M059J (cell line): ENCODE measurements around the gene ETFA. TPM values are rescaled to one million over a fixed set of nuclear protein-coding genes. Genes with fewer than 3 reads are reported as not detected.

Source experiments
- DNase-seq: peaks from one replicate; pipeline ENCODE4 v3.0.0-alpha.2; 2012; ENCODE audit warnings: low read depth
- total RNA-seq: library from RNA; depleted of rRNA; stranded (reverse); fragments of >200 nt; shearing (Covaris generic); gene quantifications from 2 replicates; pipeline ENCODE4 v1.2.3, GENCODE V29; 2014

Gene ETFA
- total RNA-seq, 1 experiment from 2014 or later = 166 TPM

DNA sequence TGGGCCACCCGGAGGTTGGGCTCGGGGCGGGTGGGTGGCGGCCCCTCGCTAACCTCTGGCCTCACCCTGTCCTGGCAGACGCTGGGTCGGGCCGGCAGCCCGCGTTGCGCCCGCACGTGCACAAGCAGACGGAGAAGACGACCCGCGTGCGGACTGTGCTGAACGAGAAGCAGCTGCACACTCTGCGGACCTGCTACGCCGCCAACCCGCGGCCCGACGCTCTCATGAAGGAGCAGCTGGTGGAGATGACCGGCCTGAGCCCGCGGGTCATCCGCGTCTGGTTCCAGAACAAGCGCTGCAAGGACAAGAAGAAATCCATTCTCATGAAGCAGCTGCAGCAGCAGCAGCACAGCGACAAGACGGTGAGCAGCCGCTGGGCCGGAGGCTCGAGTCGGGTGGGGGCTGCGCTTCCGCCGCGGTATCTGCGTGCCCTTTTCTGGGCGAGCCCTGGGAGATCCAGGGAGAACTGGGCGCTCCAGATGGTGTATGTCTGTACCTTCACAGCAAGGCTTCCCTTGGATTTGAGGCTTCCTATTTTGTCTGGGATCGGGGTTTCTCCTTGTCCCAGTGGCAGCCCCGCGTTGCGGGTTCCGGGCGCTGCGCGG, 29.0 kb upstream of the ETFA start:
- peak; percentile 20 for DNase-seq

GRCh38 chr15:76339305-76340197, 28.3 kb upstream of the ETFA start:
- no peak for DNase-seq

- DNase-seq = no peak
Measured at GRCh38 chr15:76338486-76339304, 27.4 kb upstream of the ETFA start.

GRCh38 chr15:76337696-76338485, 26.6 kb upstream of the ETFA start:
- DNase-seq = no peak

DNA sequence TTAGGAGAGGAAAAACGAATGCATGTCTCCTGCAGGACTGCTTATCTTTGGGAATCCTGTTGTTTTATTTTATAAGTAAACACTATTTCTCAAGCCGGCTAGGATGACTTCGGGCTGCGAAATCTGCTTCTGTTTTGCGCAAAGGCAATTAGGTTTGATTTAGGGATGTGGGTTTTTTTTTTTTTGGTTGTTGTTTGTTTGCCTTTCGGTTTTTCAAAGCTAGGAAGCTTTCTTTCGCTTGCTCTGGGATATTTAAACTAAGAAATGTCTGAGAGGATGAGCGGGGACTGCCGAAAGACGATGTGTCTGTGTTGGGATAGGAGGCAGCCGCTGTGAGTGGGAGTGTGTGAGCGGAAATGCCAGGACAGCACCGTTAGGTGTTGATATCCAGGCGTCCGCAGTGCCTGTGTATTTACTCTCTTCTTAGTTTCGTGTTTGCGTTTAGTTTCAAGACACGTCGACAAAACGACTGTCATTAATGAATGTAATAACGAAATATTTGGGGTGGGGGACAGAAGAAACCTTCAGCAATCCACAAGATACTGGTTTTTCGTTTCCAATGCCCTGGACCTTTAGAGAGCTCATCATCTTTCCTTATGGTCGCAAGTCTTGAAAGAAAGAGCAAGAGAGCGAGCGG, 25.9 kb upstream of the ETFA start:
- DNase-seq = peak; percentile 50

- DNase-seq = peak; percentile 97
Measured at GRCh38 chr15:76336254-76337058, 25.2 kb upstream of the ETFA start, which contains the start of gene ISL2. ISL2 (plus strand) TSS chr15:76336773; CDS start chr15:76336884, 111 bp downstream.

DNA sequence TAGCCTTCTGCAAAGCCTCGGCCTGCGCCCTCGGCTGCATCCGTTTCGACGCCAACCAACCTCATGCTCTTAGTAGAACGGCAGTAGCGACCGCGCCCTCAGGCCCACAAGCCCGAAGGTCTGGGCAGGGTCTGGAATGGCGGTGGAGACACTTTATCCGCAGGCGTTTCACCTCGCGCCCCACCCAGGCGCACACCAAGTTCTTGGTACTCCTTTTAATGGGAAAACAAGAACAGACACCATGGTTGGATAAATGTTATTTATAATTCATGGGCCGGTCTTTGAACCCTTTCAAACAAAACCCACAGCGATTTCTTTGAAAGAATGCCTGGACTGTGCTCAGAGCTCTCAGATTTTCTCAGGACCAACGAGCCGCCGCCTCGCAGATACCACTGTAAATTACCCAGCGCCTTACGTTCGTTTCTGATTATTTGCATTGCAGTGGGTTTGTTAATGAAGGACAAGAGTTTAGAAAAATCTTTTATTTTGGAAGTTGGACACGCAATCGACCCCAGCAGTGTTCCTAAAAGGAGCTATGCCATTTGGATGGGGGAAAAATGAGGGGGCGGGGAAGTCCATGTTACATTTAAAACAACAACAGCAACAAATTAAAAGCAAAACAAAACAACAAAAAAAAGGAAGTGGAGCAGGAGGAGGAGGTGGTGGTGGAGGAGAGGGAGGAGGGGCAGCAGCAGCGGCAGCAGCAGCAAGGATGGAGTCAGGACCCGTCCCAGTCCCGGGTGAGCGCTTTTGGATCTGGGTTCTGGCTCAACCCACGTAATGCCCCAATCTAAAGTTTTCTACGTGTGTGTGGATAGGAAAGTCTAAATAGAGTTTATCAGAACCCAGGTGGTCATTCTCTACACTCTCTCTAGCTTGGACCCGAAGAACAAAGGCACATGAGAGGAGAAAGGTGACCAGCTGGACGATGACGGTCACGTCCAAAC, 24.3 kb upstream of the ETFA start:
- DNase-seq = no peak

- no peak for DNase-seq
Measured at GRCh38 chr15:76334438-76335306, 23.4 kb upstream of the ETFA start.

GRCh38 chr15:76333720-76334437, 22.6 kb upstream of the ETFA start:
- peak; percentile 30 for DNase-seq

DNA sequence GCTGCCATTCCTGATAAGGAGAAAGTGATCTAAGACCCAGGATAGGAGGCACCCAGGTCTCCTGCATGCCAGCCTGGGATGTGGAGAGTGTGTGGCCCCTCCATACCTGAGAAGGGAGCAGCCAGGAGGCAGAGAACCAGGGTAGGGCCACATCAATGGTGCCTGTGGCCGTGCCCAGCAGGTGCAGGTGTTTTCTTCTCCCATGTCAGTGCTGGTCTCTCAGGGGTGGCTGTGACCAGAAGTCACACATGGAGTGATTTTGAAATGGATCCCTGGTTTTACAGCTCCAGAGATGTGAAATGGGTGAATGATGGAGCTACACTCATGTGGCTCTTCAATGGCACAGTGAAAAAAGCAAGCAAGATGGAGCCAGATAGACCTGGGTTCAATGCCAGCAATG, 22.0 kb upstream of the ETFA start:
- DNase-seq = no peak

- DNase-seq = no peak
Measured at GRCh38 chr15:76332796-76333195, 21.5 kb upstream of the ETFA start.

DNA sequence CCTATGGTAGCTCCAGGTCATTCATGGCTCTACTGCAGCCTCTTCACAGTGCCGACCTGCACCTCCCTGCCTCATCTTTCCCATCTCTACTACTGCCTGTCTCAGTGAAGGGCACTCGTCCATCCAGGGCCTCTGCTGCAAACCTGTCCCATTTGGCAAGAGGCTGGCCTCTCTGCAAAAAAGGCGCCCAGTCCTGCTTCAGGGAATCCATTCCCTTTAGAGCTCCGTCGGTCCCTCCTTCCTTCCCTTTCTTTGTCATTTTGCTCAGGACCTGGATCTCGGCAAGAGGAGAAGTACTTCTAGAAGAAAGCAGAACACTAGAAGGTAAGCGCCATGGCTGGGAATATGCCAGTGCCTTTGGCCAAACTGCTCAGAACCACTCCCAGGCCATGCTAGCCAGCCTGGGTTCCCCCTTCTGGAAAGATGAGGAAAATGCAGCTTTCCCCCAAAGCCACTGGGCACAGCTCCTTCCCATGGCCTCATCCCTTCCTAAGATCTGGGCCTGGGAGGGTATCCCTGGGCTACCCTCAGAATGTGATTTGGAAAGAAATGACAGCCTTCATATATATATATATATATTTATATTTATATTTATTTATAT, 18.9 kb upstream of the ETFA start:
- DNase-seq = peak; percentile 67

DNA sequence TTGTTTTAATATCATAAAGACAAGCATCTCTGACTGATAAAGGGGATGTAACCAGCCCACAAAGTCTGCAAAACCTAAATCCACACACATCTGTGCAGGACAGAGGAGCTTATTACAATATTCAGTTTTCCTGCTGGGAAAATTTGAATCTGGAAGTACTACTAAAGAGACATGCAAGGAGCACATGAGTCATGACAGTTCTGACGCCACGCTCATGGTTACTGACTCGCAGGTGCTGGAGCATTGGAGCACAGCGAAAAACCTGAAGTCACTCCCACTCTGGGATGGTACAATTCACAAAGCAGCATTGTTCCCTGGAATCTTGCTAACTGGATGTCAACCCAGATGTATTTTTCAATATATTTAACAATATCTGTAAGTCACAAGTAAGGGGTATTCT, 17.7 kb upstream of the ETFA start:
- DNase-seq = peak; percentile 52

DNA sequence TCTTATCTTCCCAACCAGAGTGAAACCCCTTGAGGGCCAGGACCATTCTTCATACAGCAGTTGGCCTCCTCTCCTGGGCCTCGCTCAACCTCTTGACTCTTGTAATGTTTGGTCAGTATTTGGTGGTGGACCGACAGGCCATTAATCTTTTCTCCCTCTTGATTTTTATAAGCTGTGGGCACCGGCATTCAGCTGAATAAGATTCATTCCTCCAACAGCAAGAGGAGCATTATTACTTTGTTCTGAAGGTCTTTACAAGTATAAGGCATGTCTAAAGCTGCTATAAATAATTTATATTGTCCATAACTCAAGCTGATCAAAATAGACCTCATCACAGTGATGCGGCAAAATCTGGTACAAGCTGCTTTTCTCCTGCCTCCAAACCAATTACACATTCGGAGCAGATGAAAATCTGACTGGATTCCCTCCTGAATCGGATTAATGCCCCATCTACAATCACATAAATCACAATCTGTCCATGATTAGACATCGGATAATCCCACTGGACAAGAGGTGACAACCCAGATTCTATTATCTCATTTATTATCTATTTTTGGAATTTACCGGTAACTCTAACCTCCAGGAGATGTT, 16.9 kb upstream of the ETFA start:
- DNase-seq = no peak

GRCh38 chr15:76327191-76328105, 16.2 kb upstream of the ETFA start:
- peak; percentile 80 for DNase-seq
